OCI-LY3 (cell line): ENCODE measurements around the gene SPATS2.

Experiments
- EZH2phosphoT487 ChIP-seq: fragments of 200-600 bp; shearing (Covaris generic); IDR thresholded peaks from 2 replicates; pipeline ENCODE4 v1.6.1; 2018; ENCODE audit warnings: antibody characterized with exemption, mixed run types, low read depth
- TF ChIP-seq, protein P1 (sequence below): fragments of 200-600, 300-600 bp; sonication (generic); IDR thresholded peaks from 2 replicates; pipeline ENCODE4 v1.5.1; 2014; ENCODE audit warnings: antibody characterized with exemption, low read length, low read depth

DNA sequence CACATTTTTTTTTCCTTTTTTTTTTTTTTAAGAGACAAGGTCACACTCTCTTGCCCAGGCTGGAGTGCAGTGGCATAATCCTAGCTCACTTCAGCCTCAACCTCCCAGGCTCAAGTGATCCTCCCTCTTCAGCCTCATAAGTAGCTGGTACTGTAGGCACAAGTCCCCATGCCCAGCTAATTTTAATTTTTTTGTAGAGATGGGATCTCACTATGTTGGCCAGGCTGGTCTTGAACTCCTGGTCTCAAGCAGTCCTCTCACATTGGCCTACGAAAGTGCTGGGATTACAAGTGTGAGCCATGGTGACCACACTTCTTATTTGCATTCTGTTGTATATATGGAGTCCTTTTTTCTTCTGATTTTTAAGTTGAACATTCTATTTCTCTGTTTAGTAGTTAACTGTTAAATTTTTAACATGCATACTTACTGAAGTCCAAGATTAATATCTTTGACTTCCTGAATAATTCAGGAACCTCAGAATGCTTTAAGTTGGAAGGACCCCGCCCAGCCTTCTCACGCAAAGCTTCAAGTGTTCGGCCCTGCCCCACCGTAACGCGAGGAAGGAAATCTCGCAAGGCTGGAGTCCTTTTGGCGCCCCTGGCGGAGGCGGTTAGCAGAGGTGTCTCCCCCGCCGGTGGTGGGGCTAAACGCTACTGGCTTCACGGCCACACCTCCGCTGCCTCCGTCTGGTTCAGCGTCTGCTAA is 21.6 kb downstream of the SPATS2 start:
- no peak for TF ChIP-seq EZH2phosphoT487
- TF ChIP-seq, protein P1, sequence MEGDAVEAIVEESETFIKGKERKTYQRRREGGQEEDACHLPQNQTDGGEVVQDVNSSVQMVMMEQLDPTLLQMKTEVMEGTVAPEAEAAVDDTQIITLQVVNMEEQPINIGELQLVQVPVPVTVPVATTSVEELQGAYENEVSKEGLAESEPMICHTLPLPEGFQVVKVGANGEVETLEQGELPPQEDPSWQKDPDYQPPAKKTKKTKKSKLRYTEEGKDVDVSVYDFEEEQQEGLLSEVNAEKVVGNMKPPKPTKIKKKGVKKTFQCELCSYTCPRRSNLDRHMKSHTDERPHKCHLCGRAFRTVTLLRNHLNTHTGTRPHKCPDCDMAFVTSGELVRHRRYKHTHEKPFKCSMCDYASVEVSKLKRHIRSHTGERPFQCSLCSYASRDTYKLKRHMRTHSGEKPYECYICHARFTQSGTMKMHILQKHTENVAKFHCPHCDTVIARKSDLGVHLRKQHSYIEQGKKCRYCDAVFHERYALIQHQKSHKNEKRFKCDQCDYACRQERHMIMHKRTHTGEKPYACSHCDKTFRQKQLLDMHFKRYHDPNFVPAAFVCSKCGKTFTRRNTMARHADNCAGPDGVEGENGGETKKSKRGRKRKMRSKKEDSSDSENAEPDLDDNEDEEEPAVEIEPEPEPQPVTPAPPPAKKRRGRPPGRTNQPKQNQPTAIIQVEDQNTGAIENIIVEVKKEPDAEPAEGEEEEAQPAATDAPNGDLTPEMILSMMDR: no peak
